Neural progenitor cell (in vitro differentiated cells): ENCODE measurements around the gene C11orf52.

Experiments used
- EZH2 ChIP-seq: fragments of 200-600 bp; sonication (generic); IDR thresholded peaks from 2 replicates; pipeline ENCODE4 v1.6.1; 2017; ENCODE audit warnings: antibody characterized with exemption, mild to moderate bottlenecking, moderate library complexity
- EZH2phosphoT487 ChIP-seq: fragments of 200-600 bp; sonication (generic); IDR thresholded peaks from 2 replicates; pipeline ENCODE4 v1.6.1; 2017; ENCODE audit warnings: antibody characterized with exemption
- TF ChIP-seq, protein P1 (sequence below): fragments of 200-600 bp; sonication (generic); IDR thresholded peaks from 2 replicates; pipeline ENCODE4 v1.5.1; 2017; ENCODE audit warnings: antibody characterized with exemption, mild to moderate bottlenecking

DNA sequence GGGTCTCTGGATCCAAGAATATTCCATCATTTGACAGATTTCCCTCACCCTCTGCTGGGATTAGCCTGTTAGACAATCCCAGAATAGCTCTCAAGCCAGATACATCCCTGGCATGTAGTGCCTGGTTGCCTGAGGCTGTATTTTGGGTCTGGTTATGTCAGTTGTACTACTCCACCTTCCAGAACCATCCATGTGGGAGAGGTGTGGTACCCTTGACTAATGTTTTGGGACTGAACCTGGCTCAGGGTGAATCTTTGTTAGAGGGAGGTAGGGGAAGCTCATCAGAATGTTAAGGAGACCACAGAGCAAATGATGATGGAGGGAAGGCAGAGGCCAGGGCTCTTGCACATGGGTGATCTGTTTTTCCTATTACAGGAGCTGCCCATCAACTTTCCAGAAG is 5.2 kb downstream of the C11orf52 start:
- TF ChIP-seq EZH2 (no peak), EZH2phosphoT487 (no peak)
- TF ChIP-seq, protein P1, sequence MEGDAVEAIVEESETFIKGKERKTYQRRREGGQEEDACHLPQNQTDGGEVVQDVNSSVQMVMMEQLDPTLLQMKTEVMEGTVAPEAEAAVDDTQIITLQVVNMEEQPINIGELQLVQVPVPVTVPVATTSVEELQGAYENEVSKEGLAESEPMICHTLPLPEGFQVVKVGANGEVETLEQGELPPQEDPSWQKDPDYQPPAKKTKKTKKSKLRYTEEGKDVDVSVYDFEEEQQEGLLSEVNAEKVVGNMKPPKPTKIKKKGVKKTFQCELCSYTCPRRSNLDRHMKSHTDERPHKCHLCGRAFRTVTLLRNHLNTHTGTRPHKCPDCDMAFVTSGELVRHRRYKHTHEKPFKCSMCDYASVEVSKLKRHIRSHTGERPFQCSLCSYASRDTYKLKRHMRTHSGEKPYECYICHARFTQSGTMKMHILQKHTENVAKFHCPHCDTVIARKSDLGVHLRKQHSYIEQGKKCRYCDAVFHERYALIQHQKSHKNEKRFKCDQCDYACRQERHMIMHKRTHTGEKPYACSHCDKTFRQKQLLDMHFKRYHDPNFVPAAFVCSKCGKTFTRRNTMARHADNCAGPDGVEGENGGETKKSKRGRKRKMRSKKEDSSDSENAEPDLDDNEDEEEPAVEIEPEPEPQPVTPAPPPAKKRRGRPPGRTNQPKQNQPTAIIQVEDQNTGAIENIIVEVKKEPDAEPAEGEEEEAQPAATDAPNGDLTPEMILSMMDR = no peak
